ENCODE results near the gene OBSCN. TPM values are rescaled to one million over a fixed set of nuclear protein-coding genes. Genes with fewer than 3 reads are reported as not detected.

Gene OBSCN
- total and polyA plus RNA-seq, 2 donors (not counting 3 experiments of a cell fraction or from before 2014, with no cell fraction given) = 1.5 to 2.9 TPM

DNA sequence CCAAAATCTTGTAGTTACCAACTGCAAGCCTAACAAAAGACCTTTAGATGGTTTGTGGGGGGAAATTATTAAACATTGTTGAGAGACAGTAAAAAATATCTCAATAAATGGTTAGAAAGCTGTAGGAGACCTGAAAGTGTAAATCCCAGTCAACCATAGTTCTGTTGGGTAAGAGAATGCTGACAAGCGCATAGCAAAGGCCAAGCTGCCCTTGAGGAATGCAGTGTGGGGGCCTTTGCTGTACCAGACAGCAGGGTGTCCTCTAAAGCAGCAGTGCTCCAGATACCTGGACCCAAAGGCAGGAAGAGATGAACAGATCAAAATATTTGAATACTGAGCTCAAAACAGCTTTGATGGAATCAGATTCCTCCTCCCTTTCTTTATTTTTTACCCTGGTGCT lies 54.6 kb downstream of the OBSCN start:
- TF ChIP-seq POLR2AphosphoS5 (IDR thresholded peaks at IDR 0.05; ENCODE audit: insufficient read depth, low read depth, low read length) (no peak), JUN (IDR thresholded peaks at IDR 0.05; ENCODE audit: borderline replicate concordance, insufficient read depth, insufficient read length, low read depth) (no peak), EZH2 (IDR thresholded peaks at IDR 0.05; ENCODE audit: borderline replicate concordance, low read depth, low read length, severe bottlenecking) (no peak)
- TF ChIP-seq, protein P1, sequence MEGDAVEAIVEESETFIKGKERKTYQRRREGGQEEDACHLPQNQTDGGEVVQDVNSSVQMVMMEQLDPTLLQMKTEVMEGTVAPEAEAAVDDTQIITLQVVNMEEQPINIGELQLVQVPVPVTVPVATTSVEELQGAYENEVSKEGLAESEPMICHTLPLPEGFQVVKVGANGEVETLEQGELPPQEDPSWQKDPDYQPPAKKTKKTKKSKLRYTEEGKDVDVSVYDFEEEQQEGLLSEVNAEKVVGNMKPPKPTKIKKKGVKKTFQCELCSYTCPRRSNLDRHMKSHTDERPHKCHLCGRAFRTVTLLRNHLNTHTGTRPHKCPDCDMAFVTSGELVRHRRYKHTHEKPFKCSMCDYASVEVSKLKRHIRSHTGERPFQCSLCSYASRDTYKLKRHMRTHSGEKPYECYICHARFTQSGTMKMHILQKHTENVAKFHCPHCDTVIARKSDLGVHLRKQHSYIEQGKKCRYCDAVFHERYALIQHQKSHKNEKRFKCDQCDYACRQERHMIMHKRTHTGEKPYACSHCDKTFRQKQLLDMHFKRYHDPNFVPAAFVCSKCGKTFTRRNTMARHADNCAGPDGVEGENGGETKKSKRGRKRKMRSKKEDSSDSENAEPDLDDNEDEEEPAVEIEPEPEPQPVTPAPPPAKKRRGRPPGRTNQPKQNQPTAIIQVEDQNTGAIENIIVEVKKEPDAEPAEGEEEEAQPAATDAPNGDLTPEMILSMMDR (IDR thresholded peaks at IDR 0.05; ENCODE audit: extremely low read depth in 1 of 2, insufficient read depth in 1 of 2, low read depth in 1 of 2, low read length in 2 of 2) = no peak
- no TSS peak for BruUV-seq (replicated peaks)
- Histone ChIP-seq H2AFZ (ENCODE audit: low read depth, low read length) (no peak overlapping the region), H3K4me2 (ENCODE audit: insufficient read depth, low read length) (no peak overlapping the region), H3K9me1 (replicated peaks; ENCODE audit: control insufficient read depth, extremely low read depth, insufficient read depth, low read length) (no peaks in the 10 kb centered on the region), H3K9me3 (replicated peaks; ENCODE audit: control insufficient read depth, insufficient read depth, low read length) (no peaks in the 10 kb centered on the region), H3K27ac (ENCODE audit: insufficient read depth, low read depth, low read length) (no peak overlapping the region), H3K4me3 (replicated peaks in 1 of 3; ENCODE audit: insufficient read depth in 1 of 3, low read depth in 1 of 3, low read length in 3 of 3) (no peak overlapping the region), H3K36me3 (ENCODE audit: control insufficient read depth in 2 of 2, extremely low read depth in 1 of 2, insufficient read depth in 2 of 2, low read length in 2 of 2) (no peaks in the 10 kb centered on the region), H3K79me2 (ENCODE audit: control insufficient read depth, insufficient read depth, low read length) (no peaks in the 10 kb centered on the region), H4K20me1 (replicated peaks; ENCODE audit: control insufficient read depth, extremely low read depth, insufficient read depth, low read length) (no peaks in the 10 kb centered on the region), H3K4me1 (ENCODE audit: control insufficient read depth, extremely low read depth, insufficient read depth, low read length) (no peaks in the 10 kb centered on the region), H3K27me3 (ENCODE audit: control insufficient read depth in 2 of 2, insufficient read depth in 2 of 2, low read length in 2 of 2) (no peaks in the 10 kb centered on the region), H3K9ac (replicated peaks; ENCODE audit: extremely low read depth, insufficient read depth, low read length) (no peak overlapping the region)
- dilution Hi-C loops (cut with MboI; ENCODE audit: extremely low pct_ligation_motif_present, low sequenced_read_pairs) = no loop called here
- intact Hi-C loops (cut with micrococcal nuclease) = no loop called here
- ChIA-PET CTCF (interaction anchor here (1.2 to 1.4 kb wide), 2 partner anchors 131 to 263 kb away, joined by 5 to 6 read pairs; no protein-coding TSS in a partner anchor), POLR2A (no interaction called here)
- no peak for DNase-seq (ENCODE audit: low read depth, low spot score)
- FAIRE-seq = no peak

DNA sequence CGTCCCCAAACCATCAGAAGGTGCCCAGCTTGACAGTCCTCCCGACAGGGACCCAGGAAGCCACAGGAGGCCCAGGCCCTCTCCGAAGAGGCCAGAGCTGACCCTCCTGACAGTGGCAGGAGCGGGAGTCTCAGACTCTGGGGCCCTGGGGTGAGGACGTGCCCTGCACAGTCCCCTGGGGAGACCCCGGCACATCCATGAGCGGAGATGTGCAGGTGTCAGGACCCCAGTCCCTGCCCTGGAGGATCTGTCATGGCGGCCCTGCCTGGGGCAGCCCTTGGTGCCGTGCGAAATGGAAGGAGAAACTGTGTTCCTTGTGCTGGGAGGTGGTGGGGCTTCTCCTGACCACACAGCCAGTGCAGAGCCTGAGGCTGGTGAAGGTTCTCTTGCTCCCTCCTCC lies 55.8 kb downstream of the OBSCN start:
- H4K20me1 ChIP-seq (replicated peaks; ENCODE audit: control insufficient read depth, extremely low read depth, insufficient read depth, low read length) = no peaks in the 10 kb centered on the region
- no peaks in the 10 kb centered on the region for H3K27me3 ChIP-seq (ENCODE audit: control insufficient read depth in 2 of 2, insufficient read depth in 2 of 2, low read length in 2 of 2)
- POLR2A ChIA-PET = no interaction called here

More for the DNA sequence above, 55.8 kb downstream of the OBSCN start:
- Histone ChIP-seq H3K79me2 (ENCODE audit: control insufficient read depth, insufficient read depth, low read length) (no peaks in the 10 kb centered on the region), H3K9me3 (replicated peaks; ENCODE audit: control insufficient read depth, insufficient read depth, low read length) (no peaks in the 10 kb centered on the region), H2AFZ (ENCODE audit: low read depth, low read length) (no peak overlapping the region), H3K27ac (ENCODE audit: insufficient read depth, low read depth, low read length) (no peak overlapping the region), H3K9ac (replicated peaks; ENCODE audit: extremely low read depth, insufficient read depth, low read length) (no peak overlapping the region), H3K4me3 (replicated peaks in 1 of 3; ENCODE audit: insufficient read depth in 1 of 3, low read depth in 1 of 3, low read length in 3 of 3) (no peak overlapping the region), H3K4me2 (ENCODE audit: insufficient read depth, low read length) (no peak overlapping the region), H3K4me1 (ENCODE audit: control insufficient read depth, extremely low read depth, insufficient read depth, low read length) (no peaks in the 10 kb centered on the region), H3K36me3 (ENCODE audit: control insufficient read depth in 2 of 2, extremely low read depth in 1 of 2, insufficient read depth in 2 of 2, low read length in 2 of 2) (no peaks in the 10 kb centered on the region), H3K9me1 (replicated peaks; ENCODE audit: control insufficient read depth, extremely low read depth, insufficient read depth, low read length) (no peaks in the 10 kb centered on the region)
- TF ChIP-seq JUN (IDR thresholded peaks at IDR 0.05; ENCODE audit: borderline replicate concordance, insufficient read depth, insufficient read length, low read depth) (no peak), MYC (IDR thresholded peaks at IDR 0.05; ENCODE audit: low read depth, low read length) (no peak), EZH2 (IDR thresholded peaks at IDR 0.05; ENCODE audit: borderline replicate concordance, low read depth, low read length, severe bottlenecking) (no peak), GATA2 (IDR thresholded peaks at IDR 0.05; ENCODE audit: insufficient read depth, insufficient read length, low read depth, low read length) (no peak), POLR2AphosphoS5 (IDR thresholded peaks at IDR 0.05; ENCODE audit: insufficient read depth, low read depth, low read length) (no peak), FOS (IDR thresholded peaks at IDR 0.05; ENCODE audit: borderline replicate concordance, insufficient read depth, low read length) (no peak), POLR2A (IDR thresholded peaks at IDR 0.05; ENCODE audit: low read depth, low read length) (no peak)
- TF ChIP-seq, protein P2, sequence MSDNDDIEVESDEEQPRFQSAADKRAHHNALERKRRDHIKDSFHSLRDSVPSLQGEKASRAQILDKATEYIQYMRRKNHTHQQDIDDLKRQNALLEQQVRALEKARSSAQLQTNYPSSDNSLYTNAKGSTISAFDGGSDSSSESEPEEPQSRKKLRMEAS (IDR thresholded peaks at IDR 0.05; ENCODE audit: insufficient read depth, insufficient read length) = no peak
- TF ChIP-seq, protein P1 (IDR thresholded peaks at IDR 0.05; ENCODE audit: extremely low read depth in 1 of 2, insufficient read depth in 1 of 2, low read depth in 1 of 2, low read length in 2 of 2) = no peak
- intact Hi-C loops (cut with micrococcal nuclease) (no loop called here), dilution Hi-C loops (cut with MboI; ENCODE audit: extremely low pct_ligation_motif_present, low sequenced_read_pairs) (no loop called here)
- FAIRE-seq (no peak), DNase-seq (ENCODE audit: low read depth, low spot score) (no peak)
- CTCF ChIA-PET = interaction anchor here (1.4 to 1.5 kb wide), 2 partner anchors 130 to 251 kb away, joined by 3 to 5 read pairs; no protein-coding TSS in a partner anchor
- BruUV-seq (replicated peaks) = no TSS peak
